ENCODE results near the gene PLB1.

The PLB1 gene

DNA sequence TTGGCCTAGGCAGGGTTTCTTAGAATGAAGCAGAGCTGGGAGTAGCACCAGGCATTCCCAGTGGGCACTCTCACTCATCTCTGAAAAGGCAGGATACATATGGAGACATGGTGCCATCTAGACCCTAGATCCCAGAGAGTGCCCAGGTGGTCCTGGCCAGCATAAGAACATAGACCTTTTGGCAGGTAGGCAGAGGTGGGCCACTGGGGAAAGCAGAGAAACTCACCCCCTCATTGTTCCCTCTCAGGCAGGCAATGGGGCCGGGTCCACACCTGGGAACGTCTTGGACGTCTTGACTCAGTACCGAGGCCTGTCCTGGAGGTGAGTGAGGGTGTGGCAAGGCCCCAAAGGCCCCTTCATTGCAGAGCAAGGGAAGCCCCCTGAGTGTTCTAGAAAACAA lies 69.2 kb downstream of the PLB1 start:
- no peak overlapping the region for H3K4me3 ChIP-seq (ENCODE audit: low read depth, low read length)
- H3K27ac ChIP-seq = no peak overlapping the region
- H3K36me3 ChIP-seq = no peaks in the 10 kb centered on the region
- H3K9me3 ChIP-seq (ENCODE audit: severe bottlenecking) = no peaks in the 10 kb centered on the region
- TF ChIP-seq, protein P1, sequence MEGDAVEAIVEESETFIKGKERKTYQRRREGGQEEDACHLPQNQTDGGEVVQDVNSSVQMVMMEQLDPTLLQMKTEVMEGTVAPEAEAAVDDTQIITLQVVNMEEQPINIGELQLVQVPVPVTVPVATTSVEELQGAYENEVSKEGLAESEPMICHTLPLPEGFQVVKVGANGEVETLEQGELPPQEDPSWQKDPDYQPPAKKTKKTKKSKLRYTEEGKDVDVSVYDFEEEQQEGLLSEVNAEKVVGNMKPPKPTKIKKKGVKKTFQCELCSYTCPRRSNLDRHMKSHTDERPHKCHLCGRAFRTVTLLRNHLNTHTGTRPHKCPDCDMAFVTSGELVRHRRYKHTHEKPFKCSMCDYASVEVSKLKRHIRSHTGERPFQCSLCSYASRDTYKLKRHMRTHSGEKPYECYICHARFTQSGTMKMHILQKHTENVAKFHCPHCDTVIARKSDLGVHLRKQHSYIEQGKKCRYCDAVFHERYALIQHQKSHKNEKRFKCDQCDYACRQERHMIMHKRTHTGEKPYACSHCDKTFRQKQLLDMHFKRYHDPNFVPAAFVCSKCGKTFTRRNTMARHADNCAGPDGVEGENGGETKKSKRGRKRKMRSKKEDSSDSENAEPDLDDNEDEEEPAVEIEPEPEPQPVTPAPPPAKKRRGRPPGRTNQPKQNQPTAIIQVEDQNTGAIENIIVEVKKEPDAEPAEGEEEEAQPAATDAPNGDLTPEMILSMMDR (IDR thresholded peaks at IDR 0.05; ENCODE audit: low read depth, low read length) = no peak
- no peak for DNase-seq
- no peaks in the 10 kb centered on the region for H3K27me3 ChIP-seq (ENCODE audit: insufficient read depth, low read depth, severe bottlenecking)

- Histone ChIP-seq H3K9me3 (ENCODE audit: severe bottlenecking) (no peaks in the 10 kb centered on the region), H3K4me3 (ENCODE audit: low read depth, low read length) (no peak overlapping the region; the same call in 1 of the 2 replicates), H3K27me3 (ENCODE audit: insufficient read depth, low read depth, severe bottlenecking) (no peaks in the 10 kb centered on the region), H3K36me3 (no peaks in the 10 kb centered on the region), H3K27ac (no peak overlapping the region)
- no peak for DNase-seq
- TF ChIP-seq, protein P1 (IDR thresholded peaks at IDR 0.05; ENCODE audit: low read depth, low read length) = no peak
Measured at GRCh38 chr2:28565720-28566295, 69.9 kb downstream of the PLB1 start.

DNA sequence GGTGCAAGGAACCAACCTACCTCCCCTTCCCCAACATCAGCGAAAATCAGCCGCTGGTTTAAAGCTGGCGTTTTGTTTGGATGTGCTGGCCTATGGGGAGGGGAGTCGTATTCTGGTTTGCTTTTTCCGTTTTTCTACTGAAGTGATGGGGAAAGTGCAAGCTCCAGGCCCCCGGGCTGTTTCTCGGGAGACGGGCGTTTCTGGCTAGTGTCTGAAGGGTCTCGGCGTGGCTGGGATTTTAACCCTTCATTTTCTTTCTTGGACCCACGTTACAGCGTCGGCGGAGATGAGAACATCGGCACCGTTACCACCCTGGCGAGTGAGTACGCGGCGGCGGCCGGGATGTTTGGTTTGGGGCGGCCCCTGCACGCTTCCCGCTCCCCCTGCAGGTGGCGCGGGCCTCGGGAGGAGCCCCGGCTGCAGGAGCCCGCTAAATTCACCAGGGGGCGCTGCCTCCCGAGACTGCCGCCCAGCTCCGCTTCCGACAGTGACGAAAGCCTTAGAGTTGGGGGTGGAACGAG lies 70.7 kb downstream of the PLB1 start:
- Histone ChIP-seq H3K27me3 (ENCODE audit: insufficient read depth, low read depth, severe bottlenecking) (no peaks in the 10 kb centered on the region), H3K9me3 (ENCODE audit: severe bottlenecking) (no peaks in the 10 kb centered on the region), H3K27ac (no peak overlapping the region), H3K36me3 (no peaks in the 10 kb centered on the region), H3K4me3 (ENCODE audit: low read depth, low read length) (peak overlapping the region; percentile 73)
- TF ChIP-seq, protein P1 (IDR thresholded peaks at IDR 0.05; ENCODE audit: low read depth, low read length) = peak; percentile 98
- peak; percentile 85 for DNase-seq

DNA sequence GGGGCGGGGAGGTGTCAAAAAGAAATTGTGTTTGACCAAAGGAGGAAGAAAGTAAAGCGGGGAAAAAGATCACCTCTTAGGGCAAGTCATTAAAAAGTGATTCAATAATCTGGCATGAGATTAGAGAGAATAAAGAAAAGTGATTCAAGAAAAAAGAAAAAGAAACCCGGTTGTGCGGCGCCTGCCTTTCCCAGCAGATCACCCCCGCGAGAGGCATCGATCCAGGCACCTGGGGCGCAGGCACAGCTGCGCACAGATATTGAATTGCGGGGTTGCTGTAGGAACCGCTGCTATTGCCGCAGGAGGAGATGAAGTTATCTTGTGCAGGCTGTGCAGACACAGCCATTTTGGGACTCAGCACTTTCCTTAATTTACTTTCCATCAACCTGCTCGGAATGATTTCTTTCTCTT lies 71.2 kb downstream of the PLB1 start:
- peak; percentile 37 for DNase-seq
- H3K27ac ChIP-seq = no peak overlapping the region

GRCh38 chr2:28568036-28568435 lies 72.2 kb downstream of the PLB1 start:
- Histone ChIP-seq H3K27me3 (ENCODE audit: insufficient read depth, low read depth, severe bottlenecking) (no peaks in the 10 kb centered on the region), H3K9me3 (ENCODE audit: severe bottlenecking) (no peaks in the 10 kb centered on the region), H3K36me3 (no peaks in the 10 kb centered on the region), H3K4me3 (ENCODE audit: low read depth, low read length) (no peak overlapping the region), H3K27ac (no peak overlapping the region)
- TF ChIP-seq, protein P1 (IDR thresholded peaks at IDR 0.05; ENCODE audit: low read depth, low read length) = no peak
- DNase-seq = no peak

More for the DNA sequence above, 71.2 kb downstream of the PLB1 start:
- no peaks in the 10 kb centered on the region for H3K9me3 ChIP-seq (ENCODE audit: severe bottlenecking)
- H3K36me3 ChIP-seq = no peaks in the 10 kb centered on the region
- TF ChIP-seq, protein P1 (IDR thresholded peaks at IDR 0.05; ENCODE audit: low read depth, low read length) = no peak
- no peaks in the 10 kb centered on the region for H3K27me3 ChIP-seq (ENCODE audit: insufficient read depth, low read depth, severe bottlenecking)
- H3K4me3 ChIP-seq (ENCODE audit: low read depth, low read length) = peak overlapping the region; percentile 73

- H3K27me3 ChIP-seq (ENCODE audit: insufficient read depth, low read depth, severe bottlenecking) = no peaks in the 10 kb centered on the region
- H3K36me3 ChIP-seq = no peaks in the 10 kb centered on the region
- no peak overlapping the region for H3K27ac ChIP-seq
- TF ChIP-seq, protein P1 (IDR thresholded peaks at IDR 0.05; ENCODE audit: low read depth, low read length) = no peak
- no peak for DNase-seq
- no peak overlapping the region for H3K4me3 ChIP-seq (ENCODE audit: low read depth, low read length)
- H3K9me3 ChIP-seq (ENCODE audit: severe bottlenecking) = no peaks in the 10 kb centered on the region
Measured at GRCh38 chr2:28568533-28568932, 72.7 kb downstream of the PLB1 start.

Data from WERI-Rb-1 (cell line).